ENCODE results near the gene ARHGAP24. TPM values are rescaled to one million over a fixed set of nuclear protein-coding genes. Genes with fewer than 3 reads are reported as not detected.
"Not testable (repeated sequence)": the region's sequence is repeated elsewhere in the genome, so short reads cannot be mapped to it uniquely, and the experiment has no call there.

The ARHGAP24 gene
- total and polyA plus RNA-seq, 2 experiments from 2014 or later: 5.1 to 8.6 TPM

DNA sequence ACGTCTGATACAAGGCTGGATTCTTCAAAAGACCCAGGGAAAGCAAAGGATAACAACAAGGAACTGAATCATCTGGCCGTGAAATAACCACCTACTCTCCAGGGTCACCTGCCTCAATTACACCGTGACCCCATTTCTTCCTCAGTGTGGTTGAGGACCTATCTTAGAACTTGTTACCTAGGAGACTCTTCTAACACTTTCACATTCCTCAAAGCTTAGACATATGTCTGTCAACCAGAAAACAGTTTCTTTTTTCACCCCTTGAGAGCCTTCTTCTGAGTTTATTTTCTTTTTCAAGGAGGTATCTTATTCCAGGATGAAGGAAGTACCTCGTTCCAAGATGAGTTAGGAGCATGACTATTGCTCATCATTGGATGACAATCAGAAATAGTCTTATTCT is 337.8 kb downstream of the ARHGAP24 start:
- Histone ChIP-seq H3K36me3 (no peaks in the 10 kb centered on the region), H3K9me3 (ENCODE audit: low read depth) (no peaks in the 10 kb centered on the region), H3K4me1 (ENCODE audit: low read depth) (no peaks in the 10 kb centered on the region), H3K27me3 (no peaks in the 10 kb centered on the region), H3K4me3 (no peak overlapping the region), H3K27ac (no peak overlapping the region)
- DNase-seq (ENCODE audit: low read depth in 1 of 2, low spot score in 1 of 2): no peak
- TF ChIP-seq, protein P1, sequence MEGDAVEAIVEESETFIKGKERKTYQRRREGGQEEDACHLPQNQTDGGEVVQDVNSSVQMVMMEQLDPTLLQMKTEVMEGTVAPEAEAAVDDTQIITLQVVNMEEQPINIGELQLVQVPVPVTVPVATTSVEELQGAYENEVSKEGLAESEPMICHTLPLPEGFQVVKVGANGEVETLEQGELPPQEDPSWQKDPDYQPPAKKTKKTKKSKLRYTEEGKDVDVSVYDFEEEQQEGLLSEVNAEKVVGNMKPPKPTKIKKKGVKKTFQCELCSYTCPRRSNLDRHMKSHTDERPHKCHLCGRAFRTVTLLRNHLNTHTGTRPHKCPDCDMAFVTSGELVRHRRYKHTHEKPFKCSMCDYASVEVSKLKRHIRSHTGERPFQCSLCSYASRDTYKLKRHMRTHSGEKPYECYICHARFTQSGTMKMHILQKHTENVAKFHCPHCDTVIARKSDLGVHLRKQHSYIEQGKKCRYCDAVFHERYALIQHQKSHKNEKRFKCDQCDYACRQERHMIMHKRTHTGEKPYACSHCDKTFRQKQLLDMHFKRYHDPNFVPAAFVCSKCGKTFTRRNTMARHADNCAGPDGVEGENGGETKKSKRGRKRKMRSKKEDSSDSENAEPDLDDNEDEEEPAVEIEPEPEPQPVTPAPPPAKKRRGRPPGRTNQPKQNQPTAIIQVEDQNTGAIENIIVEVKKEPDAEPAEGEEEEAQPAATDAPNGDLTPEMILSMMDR (IDR thresholded peaks at IDR 0.05; ENCODE audit: low read depth, low read length): no peak

DNA sequence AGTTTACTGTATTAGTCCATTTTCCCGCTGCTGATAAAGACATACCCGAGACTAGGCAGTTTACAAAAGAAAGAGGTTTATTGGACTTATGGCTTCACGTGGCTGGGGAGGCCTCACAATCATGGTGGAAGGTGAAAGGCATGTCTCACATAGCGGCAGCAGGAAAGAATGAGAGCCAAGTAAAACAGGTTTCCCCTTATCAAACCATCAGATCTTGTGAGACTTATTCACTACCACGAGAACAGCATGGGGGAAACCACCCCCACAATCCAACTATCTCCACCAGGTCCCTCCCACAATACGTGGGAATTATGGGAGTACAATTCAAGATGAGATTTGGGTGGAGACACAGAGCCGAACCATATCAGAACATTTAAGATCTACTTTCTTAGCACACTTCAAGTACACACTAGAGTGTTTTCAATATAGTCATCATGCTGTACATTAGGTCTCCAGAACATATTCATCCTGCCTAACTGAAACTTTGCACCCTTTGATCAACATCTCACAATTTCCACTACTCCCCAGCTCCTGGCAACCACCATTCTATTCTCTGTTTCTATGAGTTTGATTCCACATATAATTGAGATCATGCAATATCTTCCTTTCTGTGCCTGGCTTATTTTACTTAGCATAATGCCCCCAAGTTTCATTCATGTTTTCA is 341.0 kb downstream of the ARHGAP24 start:
- TF ChIP-seq, protein P1 (IDR thresholded peaks at IDR 0.05; ENCODE audit: low read depth, low read length): no peak
- no peak for DNase-seq (ENCODE audit: low read depth in 1 of 2, low spot score in 1 of 2)
- Histone ChIP-seq H3K27ac (no peak overlapping the region), H3K4me3 (no peak overlapping the region), H3K4me1 (ENCODE audit: low read depth) (no peaks in the 10 kb centered on the region), H3K9me3 (ENCODE audit: low read depth) (no peaks in the 10 kb centered on the region), H3K36me3 (no peaks in the 10 kb centered on the region), H3K27me3 (no peaks in the 10 kb centered on the region)

DNA sequence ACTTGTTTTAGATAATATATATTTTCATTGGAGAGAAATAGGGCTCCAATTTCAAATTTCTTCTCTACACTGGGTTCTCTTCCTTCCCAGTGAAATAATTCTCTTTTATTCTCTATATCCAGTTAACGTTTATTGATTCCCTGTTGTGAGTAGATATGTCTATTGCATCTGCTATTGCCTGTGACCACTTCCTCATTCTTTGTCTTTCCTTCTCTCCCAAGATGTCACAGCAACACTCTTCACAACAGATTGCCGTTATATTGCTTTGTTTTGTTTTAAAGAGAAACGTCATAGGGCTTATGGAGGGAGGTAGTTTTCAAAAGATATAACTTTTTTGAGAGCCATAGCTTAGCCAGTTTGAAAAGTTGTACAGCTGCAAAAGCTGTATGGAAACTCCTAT is 343.8 kb downstream of the ARHGAP24 start:
- no peaks in the 10 kb centered on the region for H3K27me3 ChIP-seq
- no peaks in the 10 kb centered on the region for H3K9me3 ChIP-seq (ENCODE audit: low read depth)
- TF ChIP-seq, protein P1 (IDR thresholded peaks at IDR 0.05; ENCODE audit: low read depth, low read length): no peak
- H3K4me1 ChIP-seq (ENCODE audit: low read depth): peaks cover 8% of the 10 kb centered on the region
- H3K27ac ChIP-seq: no peak overlapping the region
- DNase-seq (ENCODE audit: low read depth in 1 of 2, low spot score in 1 of 2): no peak
- no peaks in the 10 kb centered on the region for H3K36me3 ChIP-seq
- no peak overlapping the region for H3K4me3 ChIP-seq

DNA sequence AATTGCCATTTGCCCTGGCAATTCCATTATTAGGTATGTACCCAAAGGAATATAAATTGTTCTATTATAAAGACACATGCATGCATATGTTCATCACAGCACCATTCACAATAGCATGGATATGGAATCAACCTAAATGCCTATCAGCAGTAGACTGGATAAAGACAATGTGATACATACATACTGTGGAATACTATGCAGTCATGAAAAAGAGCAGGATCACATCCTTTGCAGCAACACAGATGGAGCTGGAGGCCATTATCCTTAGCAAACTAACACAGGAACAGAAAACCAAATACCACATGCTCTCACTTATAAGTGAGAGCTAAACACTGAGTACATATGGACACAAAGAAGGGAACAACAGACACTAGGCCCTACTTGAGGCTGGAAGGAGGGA is 345.2 kb downstream of the ARHGAP24 start:
- not testable (repeated sequence) for H3K4me1 ChIP-seq (ENCODE audit: low read depth); H3K9me3 ChIP-seq (ENCODE audit: low read depth); H3K27ac ChIP-seq; H3K27me3 ChIP-seq; DNase-seq (ENCODE audit: low read depth in 1 of 2, low spot score in 1 of 2); H3K36me3 ChIP-seq; H3K4me3 ChIP-seq

DNA sequence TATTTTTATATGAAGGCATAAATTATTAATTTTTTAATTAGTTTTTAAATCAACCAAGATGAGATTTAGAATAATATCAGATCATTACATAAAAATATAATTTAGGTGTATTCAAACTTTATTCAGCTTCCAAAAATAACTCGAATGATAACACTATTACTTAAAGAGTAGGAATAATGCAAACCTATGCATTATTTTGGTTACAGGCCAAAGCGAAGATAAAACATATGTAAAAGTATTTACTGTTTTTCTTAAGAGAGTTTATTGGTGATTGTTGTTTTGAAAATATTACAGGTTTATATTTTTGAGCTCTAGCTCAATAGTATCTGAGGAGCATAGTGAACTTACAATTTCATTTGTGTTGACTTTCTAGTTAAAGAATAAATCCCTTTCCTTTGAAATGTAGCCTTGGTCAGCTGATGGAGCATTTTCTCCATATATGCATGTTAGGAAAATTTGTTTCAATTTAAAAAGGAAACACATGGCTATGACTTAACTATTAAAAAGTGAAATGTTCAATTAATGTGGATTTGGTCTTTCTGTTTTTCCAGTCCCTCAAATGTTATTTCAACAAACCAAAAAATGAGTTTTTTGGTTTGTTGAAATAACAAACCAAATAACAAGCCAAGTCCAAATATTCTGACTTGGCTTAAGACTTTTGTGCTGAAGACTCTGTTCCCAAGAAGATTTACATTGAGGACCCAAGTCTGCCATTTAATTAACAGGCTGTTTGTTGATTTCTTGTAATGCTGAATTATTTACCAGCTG is 346.9 kb downstream of the ARHGAP24 start:
- peaks cover 26% of the 10 kb centered on the region for H3K4me1 ChIP-seq (ENCODE audit: low read depth)
- no peak overlapping the region for H3K27ac ChIP-seq
- H3K9me3 ChIP-seq (ENCODE audit: low read depth): no peaks in the 10 kb centered on the region
- TF ChIP-seq, protein P1 (IDR thresholded peaks at IDR 0.05; ENCODE audit: low read depth, low read length): no peak
- DNase-seq (ENCODE audit: low read depth in 1 of 2, low spot score in 1 of 2): no peak
- H3K4me3 ChIP-seq: no peak overlapping the region
- no peaks in the 10 kb centered on the region for H3K27me3 ChIP-seq
- H3K36me3 ChIP-seq: no peaks in the 10 kb centered on the region

DNA sequence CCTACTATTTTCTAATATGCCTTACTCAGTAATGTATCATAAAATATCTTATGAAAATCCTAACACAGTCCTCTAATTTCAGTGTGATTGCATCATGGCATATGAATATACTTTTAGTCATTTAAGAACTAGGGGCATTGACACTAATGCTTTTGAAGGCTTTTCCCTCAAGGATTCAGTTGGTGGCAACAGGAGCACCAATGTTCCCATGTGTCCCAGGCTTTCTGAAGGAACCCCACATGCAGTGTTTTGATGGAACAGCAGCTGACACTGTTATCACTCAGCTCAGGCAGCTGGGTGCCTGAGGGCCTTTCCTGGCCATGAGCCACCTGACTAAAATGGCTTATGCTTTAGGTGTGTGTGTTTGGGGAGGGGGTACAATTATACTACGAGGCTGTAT is 348.3 kb downstream of the ARHGAP24 start:
- H3K27ac ChIP-seq: no peak overlapping the region

More for the DNA sequence above, 348.3 kb downstream of the ARHGAP24 start:
- peak in 1 of 2 donors; percentile 45 for DNase-seq (ENCODE audit: low read depth in 1 of 2, low spot score in 1 of 2)
- Histone ChIP-seq H3K4me3 (no peak overlapping the region), H3K36me3 (no peaks in the 10 kb centered on the region), H3K4me1 (ENCODE audit: low read depth) (peaks cover 37% of the 10 kb centered on the region), H3K9me3 (ENCODE audit: low read depth) (no peaks in the 10 kb centered on the region), H3K27me3 (no peaks in the 10 kb centered on the region)
- TF ChIP-seq, protein P1 (IDR thresholded peaks at IDR 0.05; ENCODE audit: low read depth, low read length): no peak
